GM18870 (cell line): ENCODE results near the gene SSNA1.
"Not testable (repeated sequence)": the region's sequence is repeated elsewhere in the genome, so short reads cannot be mapped to it uniquely, and the experiment has no call there.

Experiments
- ATAC-seq: cut with Tn5 transposase; IDR thresholded peaks from one replicate; pipeline ENCODE4 v1.9.1; 2021; ENCODE audit warnings: moderate library complexity; ENCODE audit not compliant: unreplicated experiment

SSNA1 gene

DNA sequence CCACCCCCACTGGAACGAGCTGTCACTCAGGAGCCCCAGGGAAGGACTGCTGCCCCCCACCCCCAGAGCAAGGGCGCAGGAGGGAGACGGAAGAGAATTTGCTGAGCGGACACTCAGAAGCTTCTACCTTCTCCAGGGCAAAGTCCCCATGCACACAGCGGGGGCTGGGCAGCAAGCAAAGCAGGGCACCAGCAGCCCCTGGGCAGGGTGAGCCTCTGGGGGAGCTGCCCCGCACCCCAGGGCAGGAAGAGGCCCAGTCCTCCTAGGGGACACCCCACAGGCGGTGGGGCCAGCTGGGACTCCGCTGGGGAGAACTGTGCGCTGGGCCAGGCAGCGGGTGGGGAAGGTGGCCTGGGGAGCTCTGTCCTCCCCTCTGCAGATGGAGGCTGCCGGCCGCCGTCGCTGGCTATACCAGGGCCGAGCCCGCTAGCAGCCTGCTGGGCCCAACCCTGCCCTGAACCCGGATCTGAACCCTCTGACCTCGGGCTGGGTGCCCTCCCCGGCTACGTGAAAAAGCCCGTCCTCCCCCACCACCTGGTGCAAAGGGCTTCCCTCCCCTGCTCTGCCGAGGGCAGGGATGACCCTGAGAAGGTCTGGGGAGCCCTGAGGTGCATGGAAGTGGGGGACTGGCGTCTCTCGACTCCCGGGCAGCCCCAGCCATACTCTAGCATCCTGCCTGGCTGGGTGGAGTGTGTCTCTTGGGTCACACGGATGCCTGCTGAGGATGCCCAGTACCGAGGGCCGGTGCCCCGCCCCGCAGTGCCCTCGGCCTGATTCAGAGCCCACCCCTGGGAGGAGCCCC, 41.6 kb downstream of the SSNA1 start:
- ATAC-seq: no peak

DNA sequence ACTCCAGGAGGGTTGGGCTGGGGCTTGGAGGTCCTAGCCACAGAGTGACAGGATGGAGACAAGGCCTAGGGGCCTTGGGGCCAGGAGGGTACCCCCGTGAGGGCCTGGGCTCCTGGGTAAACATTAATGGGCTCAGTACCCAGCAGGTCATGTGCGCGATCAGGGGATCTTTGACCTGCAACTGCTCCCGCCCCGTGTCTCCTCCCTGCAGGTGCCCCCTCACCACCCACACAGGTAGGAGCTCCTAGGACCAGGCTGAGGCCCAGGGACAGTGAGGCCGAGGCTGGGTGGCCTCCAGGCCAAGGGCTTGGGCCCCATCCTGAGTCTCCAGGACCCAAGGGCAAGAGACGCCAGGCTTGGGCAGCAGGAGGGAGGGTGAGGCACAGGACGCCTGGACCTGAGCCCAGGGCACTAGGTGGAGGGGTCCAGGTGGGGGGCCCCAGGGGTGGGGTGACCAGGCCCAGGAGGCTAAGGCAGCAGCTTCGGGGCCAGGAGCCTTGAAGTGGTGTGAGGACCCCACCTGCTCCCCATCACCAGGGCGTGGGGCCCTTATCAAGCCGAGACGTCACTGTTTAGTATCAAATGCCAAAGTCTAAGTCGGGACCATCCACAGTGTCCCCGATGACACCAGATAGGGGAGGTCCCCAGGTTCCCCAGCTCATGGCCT, 42.4 kb downstream of the SSNA1 start, which contains the start of gene SLC34A3:
Gene SLC34A3 (plus strand): TSS at position 197 of the 667 bp plus-strand sequence. CDS start 802 bp downstream, outside the sequence.
- no peak for ATAC-seq

GRCh38 chr9:137231372-137232039, 43.0 kb downstream of the SSNA1 start:
- no peak for ATAC-seq

DNA sequence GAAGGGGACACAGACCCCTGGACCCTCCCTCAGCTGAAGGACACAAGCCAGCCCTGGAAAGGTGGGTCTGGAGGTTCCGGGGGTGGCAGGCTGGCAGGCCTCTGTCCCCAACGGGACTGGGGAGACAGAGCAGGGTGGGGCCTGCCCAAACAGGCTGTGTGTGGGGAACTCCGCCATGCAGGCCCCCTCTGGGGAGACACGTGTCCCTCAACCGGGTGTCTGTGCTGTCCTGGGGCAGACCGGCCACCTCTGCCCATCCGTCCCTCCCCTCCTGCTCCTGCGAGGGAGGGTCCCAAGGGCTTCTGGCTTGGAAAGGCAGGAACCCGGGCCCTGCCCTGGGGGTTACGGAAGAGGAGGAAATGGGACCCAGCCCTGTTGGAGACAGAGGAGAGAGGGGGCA, 43.6 kb downstream of the SSNA1 start:
- no peak for ATAC-seq

- no peak for ATAC-seq
Measured at GRCh38 chr9:137232510-137232909, 44.0 kb downstream of the SSNA1 start.

- ATAC-seq: no peak
Measured at GRCh38 chr9:137233143-137233980, 44.9 kb downstream of the SSNA1 start.

DNA sequence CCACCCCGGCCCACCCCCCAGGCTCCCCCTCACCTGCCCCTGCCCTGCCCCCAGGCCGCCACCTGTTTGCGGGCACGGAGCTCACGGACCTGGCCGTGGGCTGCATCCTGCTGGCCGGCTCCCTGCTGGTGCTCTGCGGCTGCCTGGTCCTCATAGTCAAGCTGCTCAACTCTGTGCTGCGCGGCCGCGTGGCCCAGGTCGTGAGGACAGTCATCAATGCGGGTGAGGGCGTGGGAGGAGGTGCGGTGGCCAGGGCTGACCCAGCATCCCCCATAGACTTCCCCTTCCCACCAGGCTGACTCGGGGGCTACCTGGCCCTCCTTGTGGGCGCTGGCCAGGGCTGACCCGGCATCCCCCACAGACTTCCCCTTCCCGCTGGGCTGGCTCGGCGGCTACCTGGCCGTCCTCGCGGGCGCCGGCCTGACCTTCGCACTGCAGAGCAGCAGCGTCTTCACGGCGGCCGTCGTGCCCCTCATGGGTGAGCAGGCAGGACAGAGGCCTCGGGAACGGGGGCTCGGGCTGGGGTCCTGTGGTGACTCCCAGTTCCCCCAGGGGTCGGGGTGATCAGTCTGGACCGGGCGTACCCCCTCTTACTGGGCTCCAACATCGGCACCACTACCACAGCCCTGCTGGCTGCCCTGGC, 45.7 kb downstream of the SSNA1 start:
- no peak for ATAC-seq

GRCh38 chr9:137234758-137235423, 46.4 kb downstream of the SSNA1 start:
- no peak for ATAC-seq

DNA sequence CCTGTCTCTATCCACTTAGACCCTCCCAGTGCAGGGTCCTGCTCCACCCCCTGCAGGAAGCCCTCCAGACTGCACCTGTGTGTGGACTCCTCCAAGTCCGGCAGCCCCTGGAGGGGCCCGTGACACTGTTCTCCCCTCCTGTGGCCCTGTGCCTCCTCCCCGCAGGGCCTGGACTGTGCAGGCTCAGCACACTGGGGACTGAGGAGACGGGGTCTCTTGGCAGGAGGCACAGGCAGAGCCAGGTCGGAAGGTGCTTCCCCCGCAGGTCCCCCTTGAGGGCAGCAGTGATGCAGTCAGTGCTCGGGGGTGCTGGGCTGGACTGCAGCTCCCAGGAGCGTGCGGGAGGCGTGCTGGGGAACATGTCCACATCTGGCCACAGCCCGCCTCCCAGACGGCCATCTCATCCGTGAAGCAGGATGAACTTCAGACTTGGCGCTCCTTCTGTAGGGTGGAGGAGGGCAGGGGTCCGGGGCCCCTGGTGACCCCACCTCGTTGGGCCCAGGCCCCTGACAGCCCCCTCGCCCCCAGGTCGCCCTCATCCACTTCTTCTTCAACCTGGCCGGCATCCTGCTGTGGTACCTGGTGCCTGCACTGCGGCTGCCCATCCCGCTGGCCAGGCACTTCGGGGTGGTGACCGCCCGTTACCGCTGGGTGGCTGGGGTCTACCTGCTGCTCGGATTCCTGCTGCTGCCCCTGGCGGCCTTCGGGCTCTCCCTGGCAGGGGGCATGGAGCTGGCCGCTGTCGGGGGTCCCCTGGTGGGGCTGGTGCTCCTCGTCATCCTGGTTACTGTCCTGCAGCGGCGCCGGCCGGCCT, 47.2 kb downstream of the SSNA1 start:
- no peak for ATAC-seq

- ATAC-seq: no peak
Measured at GRCh38 chr9:137236238-137236935, 47.9 kb downstream of the SSNA1 start.

DNA sequence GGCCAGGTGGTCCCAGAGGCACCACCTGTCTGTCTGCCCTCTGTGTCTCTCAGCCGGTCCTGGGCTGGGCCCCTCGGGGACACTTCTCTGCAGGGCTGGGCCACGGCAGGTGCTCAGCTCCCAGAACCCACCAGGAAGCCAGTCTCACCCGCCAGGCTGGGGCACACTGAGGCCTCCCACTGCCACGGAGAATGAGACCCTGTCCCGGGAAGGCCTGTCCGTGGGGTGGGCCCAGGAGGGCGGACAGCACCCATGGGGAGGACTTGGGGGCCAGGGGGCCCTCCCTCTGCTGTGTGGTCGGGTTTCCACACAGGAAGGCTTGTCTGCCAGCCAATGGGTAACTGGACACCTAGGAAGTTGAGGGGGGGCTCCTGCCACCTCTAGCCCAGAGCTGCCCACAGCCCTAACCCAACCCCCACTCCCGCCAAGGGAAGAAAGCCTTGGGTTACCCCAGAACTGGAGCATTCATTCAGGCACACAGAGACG, 48.5 kb downstream of the SSNA1 start:
- no peak for ATAC-seq

DNA sequence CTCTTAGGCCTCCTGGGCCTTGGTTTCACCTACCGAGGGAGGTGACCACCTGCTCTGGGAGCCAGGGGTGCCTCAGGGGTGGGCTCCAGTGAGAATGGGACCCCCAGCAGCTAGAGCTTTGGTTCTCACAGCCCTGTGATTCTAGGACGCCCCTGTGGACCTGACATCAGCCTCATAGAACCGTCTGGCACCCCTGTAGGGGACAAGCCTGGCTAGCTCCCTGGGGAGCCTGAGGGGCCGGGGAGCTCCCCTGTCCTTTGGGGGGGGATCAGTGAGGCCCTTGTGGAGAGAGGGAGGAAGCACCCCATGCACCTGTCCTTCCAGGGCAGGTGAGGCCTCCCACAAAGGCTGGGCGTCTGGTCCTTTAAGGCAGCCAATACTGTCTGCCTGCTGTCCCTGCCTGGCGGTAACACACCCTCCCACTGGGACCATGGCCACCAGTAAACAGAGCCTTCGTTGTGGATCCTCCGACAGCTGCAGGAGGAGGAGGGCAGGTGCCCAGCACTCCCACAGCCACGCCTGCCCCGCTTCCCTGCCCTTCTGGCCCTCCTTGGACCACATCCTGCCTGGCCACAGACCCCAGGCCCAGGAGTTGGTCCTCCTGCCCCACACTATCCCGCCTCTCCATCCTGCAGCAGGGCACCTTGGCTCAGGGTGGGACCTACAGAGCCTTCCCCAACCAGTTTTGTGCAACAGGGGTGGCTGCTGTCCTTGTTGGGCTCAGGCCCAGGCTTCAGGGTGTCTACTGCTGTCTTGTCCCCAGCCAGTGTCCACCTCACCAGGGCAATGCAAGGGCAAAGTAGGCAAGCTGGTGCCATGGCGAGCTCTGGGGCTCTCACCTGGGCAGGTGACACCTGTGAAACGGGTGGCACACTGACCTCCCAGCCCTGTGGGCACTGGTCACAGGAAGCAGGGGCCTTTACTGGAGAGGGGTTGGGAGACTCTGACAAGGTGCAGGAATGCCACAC, 49.6 kb downstream of the SSNA1 start:
- ATAC-seq: no peak

DNA sequence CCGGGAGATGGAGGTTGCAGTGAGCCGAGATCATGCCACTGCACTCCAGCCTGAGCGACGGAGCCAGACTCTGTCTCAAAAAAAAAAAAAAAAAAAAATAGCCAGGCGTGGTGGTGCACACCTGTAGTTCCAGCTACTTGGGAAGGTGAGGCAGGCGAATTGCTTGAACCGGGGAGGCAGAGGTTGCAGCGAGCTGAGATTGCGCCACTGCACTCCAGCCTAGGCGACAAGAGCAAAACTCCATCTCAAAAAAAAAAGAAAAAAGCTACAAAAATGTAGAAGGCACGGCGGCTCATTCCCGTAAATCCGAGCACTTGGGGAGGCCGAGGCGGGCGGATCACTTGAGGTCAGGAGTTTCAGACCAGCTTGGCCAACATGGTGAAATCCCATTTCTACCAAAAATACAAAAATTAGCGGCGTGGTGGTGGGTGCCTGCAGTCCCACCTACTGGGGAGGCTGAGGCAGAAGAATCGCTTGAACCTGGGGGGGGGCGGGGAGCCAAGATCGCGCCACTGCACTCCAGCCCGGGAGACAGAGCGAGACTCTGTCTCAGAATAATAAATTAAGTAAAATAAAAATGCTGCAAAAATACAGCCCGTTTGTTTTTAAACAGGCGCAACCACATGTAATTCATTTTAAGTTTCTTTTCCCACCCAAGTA, 51.2 kb downstream of the SSNA1 start:
- ATAC-seq: not testable (repeated sequence)
